GM19328 (cell line): ENCODE results near the gene FGF19.

Experiments
- ATAC-seq: cut with Tn5 transposase; IDR thresholded peaks from one replicate; pipeline ENCODE4 v1.9.1; 2021; ENCODE audit warnings: mild to moderate bottlenecking, moderate library complexity; ENCODE audit not compliant: unreplicated experiment

Gene FGF19

DNA sequence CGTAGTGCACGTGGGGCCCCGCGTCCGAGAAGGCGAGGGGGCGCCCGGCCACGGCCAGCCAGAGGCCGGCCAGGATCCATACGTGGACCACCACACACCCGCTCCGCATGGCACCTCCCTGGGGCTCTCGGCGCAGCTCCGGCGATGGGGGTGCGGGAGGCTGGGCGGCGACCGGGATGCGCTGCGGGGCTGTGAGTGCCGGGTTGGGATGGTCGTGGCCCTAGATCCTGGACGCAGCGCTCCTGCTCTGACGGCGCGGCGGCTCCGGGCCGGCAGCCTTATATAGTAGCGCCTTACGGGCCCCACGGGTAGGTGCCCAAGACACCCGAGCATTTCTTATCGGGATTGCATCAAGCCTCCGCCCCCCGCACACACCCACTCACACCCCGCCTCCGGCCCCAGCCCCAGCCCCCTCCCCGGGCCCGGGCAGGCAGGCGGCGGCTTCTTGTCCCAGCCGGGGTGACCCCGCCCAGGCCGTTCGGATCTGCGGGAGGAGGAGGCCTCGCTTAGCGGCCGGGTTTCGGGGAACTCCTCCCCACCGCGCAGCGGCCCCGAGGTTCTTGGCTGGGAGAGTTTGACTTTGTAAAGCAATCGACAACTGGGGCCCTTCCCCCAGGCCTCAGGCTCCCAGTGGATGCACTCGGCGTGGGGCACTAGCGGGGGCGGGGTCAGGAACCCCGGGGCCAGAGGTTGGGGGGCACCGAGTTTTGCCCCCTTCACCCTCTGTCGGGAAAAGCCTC, at the start of gene FGF19:
Gene FGF19, minus strand, starts transcription at position 255 of the 740 bp plus-strand sequence. Its CDS starts 146 bp downstream, at position 109.
- no peak for ATAC-seq

GRCh38 chr11:69752890-69753289, 49.1 kb upstream of the FGF19 start:
- no peak for ATAC-seq

DNA sequence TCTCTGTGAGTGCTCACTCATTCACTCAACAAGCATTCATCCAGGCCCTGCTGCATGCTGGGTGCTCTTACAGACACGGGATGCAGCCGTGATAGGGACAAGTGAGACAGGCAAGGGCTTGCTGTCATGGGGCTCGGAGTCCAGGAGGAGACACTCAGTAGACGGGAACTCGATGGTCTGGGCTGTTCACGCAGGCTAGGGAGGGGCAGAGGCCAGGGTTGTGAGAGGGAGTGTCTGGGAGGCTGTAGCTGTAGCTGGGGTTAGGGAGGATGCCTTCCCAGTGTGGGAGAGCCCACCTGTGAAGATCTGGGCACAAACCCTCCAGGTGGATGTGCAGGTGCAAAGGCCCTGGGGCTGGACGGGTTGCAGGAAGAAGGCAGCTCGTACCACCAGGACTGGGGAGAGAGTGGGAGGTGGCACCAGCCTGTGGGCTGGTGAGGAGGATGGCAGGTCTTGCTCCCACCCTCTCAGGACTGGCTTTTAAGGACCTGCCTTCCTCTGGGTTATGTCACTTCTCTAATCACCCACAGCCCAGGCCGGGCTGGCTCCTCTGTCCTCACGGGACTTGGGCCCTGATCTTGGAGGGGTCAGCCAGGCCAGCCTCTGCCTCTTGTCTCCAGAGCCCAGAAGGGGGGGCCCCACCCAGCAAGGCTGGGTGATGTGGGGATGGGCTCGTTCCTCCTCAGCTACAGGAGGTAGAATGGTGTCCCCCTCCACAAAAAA, 47.2 kb upstream of the FGF19 start:
- no peak for ATAC-seq

DNA sequence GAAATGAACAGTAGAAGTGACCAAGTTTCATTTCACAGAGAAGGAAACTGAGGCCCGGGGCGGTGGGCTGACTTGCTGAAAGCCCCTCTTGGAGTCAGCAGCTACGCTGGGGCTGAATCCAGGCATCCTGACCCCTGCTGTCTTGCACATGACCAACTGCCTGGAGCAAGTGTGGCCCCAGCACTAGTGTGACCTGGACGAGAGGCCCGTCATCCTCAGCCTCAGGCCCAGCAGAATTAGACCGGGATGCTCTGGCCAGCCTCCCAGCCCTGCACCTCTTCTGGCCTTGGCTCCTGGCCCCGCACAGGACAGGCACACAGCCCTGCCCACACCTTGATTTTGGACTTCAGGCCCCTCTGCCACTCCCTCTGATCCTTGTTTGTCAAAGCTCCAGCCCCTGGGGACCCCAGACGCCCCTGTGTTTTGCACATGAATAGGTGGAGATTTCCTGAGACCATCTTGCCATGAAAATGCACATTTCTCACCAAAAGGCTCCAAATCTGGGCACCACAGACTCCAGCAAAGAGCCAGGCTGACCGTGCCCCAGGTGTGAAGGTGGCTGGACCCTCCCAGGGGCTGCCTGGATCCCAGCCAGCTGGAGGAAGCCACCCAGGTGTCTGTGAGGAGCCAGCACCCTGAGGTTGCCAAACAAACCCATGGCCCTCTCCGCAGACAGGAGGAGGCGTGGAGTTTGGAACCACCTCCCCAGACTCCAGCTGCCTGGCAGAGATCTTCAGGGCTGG, 46.5 kb upstream of the FGF19 start:
- ATAC-seq: no peak

DNA sequence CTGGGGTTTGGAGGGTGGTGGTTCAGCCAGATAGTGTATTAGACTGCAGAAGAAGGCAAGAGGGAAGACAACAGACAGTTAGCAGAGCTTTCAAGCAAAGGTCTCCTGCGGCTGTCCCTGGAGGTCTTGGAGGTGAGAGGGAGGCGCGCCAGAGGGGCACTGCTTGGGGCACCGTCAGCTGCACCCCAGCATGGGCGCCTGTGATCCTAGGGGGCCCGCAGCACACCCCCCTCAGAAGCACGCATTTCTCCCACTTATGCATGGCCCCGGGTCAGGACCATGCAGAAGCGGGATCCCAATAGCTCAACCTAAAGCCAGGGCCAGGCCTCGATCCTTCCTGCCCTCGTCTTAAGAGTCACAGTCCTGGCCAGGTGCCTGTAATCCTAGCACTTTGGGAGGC, 44.8 kb upstream of the FGF19 start:
- no peak for ATAC-seq

GRCh38 chr11:69746752-69747742, 43.2 kb upstream of the FGF19 start:
- no peak for ATAC-seq

DNA sequence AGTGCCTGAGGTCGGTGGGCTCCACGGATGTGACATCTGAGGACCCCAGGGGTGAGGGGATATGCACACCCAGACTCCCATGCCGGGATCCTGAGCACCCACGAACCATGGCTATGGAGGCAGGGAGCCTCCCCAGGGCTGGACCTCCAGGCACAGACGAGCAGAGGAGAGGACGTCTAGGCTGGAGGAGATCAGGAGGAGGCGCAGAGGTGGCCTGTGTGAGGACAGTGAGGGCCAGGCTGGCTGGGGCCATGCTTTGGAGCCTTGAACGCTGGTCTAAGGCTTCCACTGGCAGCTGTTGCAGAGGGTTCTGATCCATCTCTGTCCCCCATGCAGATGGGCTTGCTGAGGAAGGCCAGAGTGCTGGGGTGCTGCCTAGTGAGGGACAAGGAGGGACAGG, 42.3 kb upstream of the FGF19 start:
- ATAC-seq: no peak

- no peak for ATAC-seq
These were observed 41.4 kb upstream of the FGF19 start for GRCh38 chr11:69745201-69745600.

DNA sequence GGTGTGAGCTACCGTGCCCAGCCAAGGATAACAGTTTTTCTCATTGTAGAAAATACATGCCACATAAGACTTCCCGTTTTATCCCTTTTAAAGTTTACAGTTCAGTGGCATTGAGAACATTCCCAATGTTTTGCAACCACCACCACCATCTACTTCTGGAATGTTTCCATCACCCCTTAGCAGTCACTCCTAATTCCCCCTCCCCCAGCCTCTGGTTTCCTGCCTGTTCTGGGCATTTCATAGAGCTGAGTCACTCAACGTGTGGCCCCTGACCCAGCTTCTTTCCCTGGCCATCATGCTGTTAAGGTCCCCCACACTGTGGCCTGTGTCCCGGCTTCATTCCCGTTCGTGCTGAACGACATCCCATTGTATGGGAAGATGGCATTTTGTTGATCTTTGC, 40.6 kb upstream of the FGF19 start:
- no peak for ATAC-seq

DNA sequence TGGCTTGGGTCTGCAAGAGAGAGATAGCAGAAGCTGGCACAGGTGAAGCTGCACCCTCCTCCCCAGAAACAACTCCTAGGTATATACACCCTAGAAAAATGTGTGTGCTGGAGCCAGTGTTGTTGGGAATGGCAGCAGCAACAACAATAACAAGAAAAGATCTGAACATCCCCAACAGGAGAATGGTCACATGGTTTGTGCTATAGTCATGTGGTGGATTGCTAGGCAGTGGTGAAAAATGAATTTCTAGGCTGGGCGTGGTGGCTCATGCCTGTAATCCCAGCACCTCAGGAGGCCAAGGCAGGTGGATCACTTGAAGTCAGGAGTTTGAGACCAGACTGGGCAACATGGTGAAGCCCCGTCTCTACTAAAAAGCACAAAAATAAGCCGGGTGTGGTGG, 31.0 kb upstream of the FGF19 start:
- ATAC-seq: no peak

DNA sequence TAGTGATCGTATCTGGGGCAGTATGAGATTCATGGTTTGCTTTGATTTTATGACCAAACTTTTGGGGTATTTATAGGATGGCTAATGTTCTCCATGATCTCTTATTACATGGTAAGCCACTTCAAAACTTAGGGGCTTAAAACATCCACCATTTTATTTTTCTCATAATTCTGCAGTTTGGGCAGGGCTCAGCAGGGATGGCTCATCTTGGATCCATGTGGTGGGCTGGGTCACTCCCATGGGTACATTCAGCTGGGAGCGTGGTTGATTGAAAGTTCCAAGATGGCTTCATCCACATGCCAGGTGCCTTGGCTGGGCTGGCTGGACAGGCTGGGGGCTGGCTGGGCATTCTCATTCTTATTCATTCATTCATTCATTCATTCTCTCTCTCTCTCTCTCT, 30.5 kb upstream of the FGF19 start:
- no peak for ATAC-seq

- no peak for ATAC-seq
These were observed 29.1 kb upstream of the FGF19 start for GRCh38 chr11:69732910-69733309.

DNA sequence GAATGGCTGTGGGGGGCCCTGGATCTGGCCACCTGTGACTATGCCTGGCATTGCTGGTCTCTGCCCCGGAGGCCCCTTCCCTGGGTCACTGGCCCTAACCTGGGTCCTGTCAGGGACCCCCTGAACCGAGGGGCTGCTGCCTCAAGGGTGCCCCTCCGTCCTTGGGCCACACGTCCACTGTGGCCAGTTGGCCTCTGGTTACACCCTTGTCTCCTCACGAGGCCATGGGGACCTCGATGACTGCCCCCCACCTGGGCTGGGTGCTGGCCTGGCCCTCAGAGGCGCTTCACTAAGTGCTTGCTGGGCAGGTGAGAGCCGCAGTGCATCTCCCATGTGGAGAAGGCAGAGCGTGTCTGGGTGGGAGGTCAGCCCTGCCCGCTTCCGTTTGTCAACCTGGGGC, 27.3 kb upstream of the FGF19 start:
- ATAC-seq: no peak

DNA sequence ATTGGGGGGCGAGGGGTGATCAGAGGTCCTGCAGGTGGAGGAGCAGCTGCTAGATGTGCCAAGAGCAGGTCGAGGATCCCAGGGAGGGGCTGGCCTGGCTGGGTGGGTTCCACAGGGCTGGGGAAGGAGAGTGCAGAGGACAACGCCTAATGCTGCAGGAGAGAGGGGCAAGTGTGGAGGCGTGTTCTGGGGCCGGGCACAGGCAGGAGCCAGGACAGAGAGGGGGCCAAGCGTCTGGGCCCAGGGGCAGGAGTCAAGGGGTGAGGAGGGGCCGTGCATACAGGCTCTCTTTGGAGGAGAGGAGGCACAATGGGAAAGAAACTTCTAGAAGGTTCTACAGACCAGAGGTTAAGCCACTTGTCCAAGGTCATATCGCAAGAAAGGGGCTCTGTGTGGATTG, 26.7 kb upstream of the FGF19 start:
- no peak for ATAC-seq

- no peak for ATAC-seq
These were observed 25.4 kb upstream of the FGF19 start for GRCh38 chr11:69729252-69729651.

GRCh38 chr11:69727266-69727665, 23.4 kb upstream of the FGF19 start:
- no peak for ATAC-seq

DNA sequence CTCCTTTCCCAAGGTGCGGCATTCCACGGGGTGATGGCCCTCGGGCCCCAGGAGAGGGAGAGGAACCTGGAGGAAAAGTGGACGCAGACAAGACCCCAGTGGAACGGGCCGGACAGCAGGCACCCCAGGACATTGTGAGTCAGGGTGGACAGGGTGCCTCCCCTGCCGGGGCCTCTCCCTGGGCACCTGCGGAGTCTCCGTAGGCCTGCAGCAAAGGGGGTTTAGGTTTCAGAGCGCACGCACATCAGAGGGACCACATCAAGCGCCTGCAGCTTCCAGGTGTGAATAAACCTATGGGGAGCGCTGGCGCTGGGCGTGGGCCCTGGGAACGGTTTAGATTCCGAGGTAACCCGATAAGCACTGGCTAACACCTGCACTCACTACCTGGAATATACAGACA, 22.7 kb upstream of the FGF19 start:
- no peak for ATAC-seq

DNA sequence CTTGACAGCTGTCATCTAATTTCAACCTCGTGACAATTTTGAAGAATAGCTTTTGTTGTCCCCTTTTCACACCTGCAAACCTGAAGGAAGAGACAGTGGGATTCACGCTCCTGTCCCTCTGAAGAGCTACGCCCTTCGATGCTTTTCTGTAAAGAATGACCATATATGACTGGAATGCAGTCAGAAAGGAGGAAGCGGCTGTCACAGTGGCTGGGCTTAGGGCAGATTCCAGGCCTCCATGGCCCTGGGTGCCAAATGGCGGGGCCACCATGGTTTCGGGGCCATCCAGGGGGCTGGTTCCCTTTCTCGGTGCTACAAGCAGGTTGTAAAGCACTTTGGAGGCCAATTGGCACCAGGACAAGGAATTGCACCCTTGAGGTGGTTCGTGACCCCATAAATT, 22.2 kb upstream of the FGF19 start:
- ATAC-seq: no peak

- ATAC-seq: no peak
These were observed 17.9 kb upstream of the FGF19 start for GRCh38 chr11:69721745-69722144.

- ATAC-seq: no peak
These were observed 17.3 kb upstream of the FGF19 start for GRCh38 chr11:69721106-69721505.

DNA sequence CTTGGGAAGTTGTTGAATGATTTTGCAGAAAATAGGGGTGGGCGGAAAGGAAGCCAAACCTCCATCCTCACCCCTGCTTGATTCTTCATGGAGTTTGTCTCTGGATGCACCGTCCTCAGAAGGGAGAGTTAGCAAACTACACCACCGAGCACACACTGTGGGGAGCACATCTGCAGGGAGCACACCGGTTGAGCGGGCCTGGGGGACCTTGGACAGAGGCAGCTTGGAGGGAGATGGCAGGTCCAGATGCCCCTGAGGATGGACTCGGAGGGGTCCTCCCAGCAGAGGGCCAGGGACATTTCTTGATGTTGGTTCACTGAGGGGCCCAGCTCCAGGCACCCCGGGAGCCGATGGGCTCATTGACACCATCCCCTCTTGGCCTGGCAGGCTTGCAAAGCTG, 15.1 kb upstream of the FGF19 start:
- ATAC-seq: no peak
